ENCODE data around the gene KNDC1.

DNA sequence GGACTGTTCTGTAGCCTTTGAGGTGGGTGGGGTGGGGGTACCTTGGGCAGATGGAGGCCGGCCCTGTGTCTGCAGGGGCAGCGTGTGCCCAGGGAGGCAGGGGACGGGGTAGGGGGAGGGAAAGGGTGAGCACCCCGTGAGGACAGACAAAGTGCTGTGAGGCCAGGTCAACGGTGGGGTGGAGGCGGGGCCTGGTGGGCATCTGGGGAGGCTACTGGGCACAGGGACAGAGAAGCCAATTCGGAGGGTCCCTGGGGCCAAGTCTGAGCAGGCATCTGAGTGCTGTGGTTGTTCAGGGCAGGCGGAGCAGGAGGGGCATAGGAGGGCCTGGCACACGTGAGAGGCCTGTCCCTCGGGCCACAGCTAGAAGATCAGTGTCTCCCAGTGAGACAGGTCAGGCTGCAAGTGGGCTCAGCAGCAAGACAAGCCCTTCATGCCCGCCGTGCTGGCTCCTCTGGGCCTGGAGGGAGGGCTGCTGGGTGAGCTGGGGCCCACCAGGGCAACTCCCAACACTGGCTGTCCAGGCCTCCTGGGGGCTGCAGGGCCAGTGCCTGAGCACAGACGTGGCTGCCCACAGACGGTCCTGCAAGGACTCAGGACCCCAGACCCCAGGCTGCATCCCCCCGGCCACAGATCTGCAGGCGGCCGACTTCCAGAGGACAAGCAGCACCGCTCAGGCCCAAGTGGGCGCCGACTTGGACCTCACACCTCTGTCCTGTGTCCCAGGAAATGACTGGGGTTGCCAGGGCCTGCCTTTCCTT, 26.4 kb upstream of the KNDC1 start:
- TF ChIP-seq, protein P1, sequence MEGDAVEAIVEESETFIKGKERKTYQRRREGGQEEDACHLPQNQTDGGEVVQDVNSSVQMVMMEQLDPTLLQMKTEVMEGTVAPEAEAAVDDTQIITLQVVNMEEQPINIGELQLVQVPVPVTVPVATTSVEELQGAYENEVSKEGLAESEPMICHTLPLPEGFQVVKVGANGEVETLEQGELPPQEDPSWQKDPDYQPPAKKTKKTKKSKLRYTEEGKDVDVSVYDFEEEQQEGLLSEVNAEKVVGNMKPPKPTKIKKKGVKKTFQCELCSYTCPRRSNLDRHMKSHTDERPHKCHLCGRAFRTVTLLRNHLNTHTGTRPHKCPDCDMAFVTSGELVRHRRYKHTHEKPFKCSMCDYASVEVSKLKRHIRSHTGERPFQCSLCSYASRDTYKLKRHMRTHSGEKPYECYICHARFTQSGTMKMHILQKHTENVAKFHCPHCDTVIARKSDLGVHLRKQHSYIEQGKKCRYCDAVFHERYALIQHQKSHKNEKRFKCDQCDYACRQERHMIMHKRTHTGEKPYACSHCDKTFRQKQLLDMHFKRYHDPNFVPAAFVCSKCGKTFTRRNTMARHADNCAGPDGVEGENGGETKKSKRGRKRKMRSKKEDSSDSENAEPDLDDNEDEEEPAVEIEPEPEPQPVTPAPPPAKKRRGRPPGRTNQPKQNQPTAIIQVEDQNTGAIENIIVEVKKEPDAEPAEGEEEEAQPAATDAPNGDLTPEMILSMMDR (IDR thresholded peaks at IDR 0.05), result no peak
- TF ChIP-seq POLR2AphosphoS5 (IDR thresholded peaks at IDR 0.05) (no peak), POLR2A (IDR thresholded peaks at IDR 0.05) (no peak), EP300 (IDR thresholded peaks at IDR 0.05) (no peak)
